Chondrocyte (in vitro differentiated cells): ENCODE measurements around the gene POLN. TPM values are rescaled to one million over a fixed set of nuclear protein-coding genes. Genes with fewer than 3 reads are reported as not detected.

Experiments used
- DNase-seq: peaks from one replicate; pipeline ENCODE4 v3.0.0; 2021; ENCODE audit warnings: mixed read lengths, low spot score
- H3K27ac Mint-ChIP-seq: one replicate; pipeline ENCODE4 v1.8.0; 2021; ENCODE audit warnings: mild to moderate bottlenecking, moderate library complexity, mixed read lengths; ENCODE audit not compliant: unreplicated experiment
- H3K27me3 Mint-ChIP-seq: 2 replicates; pipeline ENCODE4 v1.8.0; 2021; ENCODE audit warnings: low read depth, mixed read lengths
- H3K36me3 Mint-ChIP-seq: 2 replicates; pipeline ENCODE4 v1.8.0; 2021; ENCODE audit warnings: low read depth, mixed read lengths
- H3K4me1 Mint-ChIP-seq: 2 replicates; pipeline ENCODE4 v1.8.0; 2021; ENCODE audit warnings: low read depth, mild to moderate bottlenecking, mixed read lengths
- H3K4me3 Mint-ChIP-seq: one replicate; pipeline ENCODE4 v1.8.0; 2021; ENCODE audit warnings: mild to moderate bottlenecking, moderate library complexity, mixed read lengths; ENCODE audit not compliant: unreplicated experiment
- H3K9me3 Mint-ChIP-seq: 2 replicates; pipeline ENCODE4 v1.8.0; 2021; ENCODE audit warnings: low read depth, mixed read lengths
- total RNA-seq: library from RNA; stranded (reverse); gene quantifications from 3 replicates; pipeline ENCODE4 v1.2.1, GENCODE V29; 2021
- TF ChIP-seq, protein P1 (sequence below): fragments of 200-600 bp; sonication (generic); IDR thresholded peaks from 2 replicates; pipeline ENCODE4 v1.5.0; 2021; ENCODE audit warnings: antibody characterized with exemption, mild to moderate bottlenecking, moderate library complexity

Gene POLN
- total RNA-seq, 1 donor from 2014 or later: 5.5 TPM

GRCh38 chr4:2075171-2075986 is 166.5 kb downstream of the POLN start:
- Mint-ChIP-seq H3K9me3 (no peaks in the 10 kb centered on the region), H3K27ac (no peak overlapping the region), H3K4me1 (no peaks in the 10 kb centered on the region), H3K27me3 (no peaks in the 10 kb centered on the region), H3K36me3 (no peaks in the 10 kb centered on the region), H3K4me3 (no peak overlapping the region)
- no peak for DNase-seq
- TF ChIP-seq, protein P1, sequence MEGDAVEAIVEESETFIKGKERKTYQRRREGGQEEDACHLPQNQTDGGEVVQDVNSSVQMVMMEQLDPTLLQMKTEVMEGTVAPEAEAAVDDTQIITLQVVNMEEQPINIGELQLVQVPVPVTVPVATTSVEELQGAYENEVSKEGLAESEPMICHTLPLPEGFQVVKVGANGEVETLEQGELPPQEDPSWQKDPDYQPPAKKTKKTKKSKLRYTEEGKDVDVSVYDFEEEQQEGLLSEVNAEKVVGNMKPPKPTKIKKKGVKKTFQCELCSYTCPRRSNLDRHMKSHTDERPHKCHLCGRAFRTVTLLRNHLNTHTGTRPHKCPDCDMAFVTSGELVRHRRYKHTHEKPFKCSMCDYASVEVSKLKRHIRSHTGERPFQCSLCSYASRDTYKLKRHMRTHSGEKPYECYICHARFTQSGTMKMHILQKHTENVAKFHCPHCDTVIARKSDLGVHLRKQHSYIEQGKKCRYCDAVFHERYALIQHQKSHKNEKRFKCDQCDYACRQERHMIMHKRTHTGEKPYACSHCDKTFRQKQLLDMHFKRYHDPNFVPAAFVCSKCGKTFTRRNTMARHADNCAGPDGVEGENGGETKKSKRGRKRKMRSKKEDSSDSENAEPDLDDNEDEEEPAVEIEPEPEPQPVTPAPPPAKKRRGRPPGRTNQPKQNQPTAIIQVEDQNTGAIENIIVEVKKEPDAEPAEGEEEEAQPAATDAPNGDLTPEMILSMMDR: no peak

DNA sequence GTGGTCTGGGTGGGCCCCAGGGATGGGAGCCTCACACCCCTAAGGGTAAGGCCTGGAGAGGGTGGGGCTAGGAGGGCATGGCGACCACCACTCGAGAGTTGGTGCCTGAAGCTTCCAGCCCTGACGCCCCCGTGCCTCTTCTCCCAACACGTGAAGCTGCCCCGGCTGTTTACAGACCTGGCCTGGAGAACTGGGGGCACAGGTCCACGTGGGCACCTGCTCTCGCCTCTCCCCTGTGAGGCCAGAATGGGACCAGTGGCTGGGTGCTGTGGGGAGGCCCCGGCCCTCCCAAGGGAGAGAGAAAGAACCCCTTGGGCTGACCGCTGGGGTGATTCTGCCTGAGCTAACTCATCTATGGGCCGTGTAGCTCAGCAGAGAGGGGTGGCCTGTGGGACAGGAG is 167.3 kb downstream of the POLN start:
- Mint-ChIP-seq H3K4me1 (no peaks in the 10 kb centered on the region), H3K9me3 (no peaks in the 10 kb centered on the region), H3K36me3 (no peaks in the 10 kb centered on the region), H3K4me3 (no peak overlapping the region), H3K27me3 (no peaks in the 10 kb centered on the region), H3K27ac (no peak overlapping the region)
- TF ChIP-seq, protein P1: no peak
- DNase-seq: peak; percentile 84

DNA sequence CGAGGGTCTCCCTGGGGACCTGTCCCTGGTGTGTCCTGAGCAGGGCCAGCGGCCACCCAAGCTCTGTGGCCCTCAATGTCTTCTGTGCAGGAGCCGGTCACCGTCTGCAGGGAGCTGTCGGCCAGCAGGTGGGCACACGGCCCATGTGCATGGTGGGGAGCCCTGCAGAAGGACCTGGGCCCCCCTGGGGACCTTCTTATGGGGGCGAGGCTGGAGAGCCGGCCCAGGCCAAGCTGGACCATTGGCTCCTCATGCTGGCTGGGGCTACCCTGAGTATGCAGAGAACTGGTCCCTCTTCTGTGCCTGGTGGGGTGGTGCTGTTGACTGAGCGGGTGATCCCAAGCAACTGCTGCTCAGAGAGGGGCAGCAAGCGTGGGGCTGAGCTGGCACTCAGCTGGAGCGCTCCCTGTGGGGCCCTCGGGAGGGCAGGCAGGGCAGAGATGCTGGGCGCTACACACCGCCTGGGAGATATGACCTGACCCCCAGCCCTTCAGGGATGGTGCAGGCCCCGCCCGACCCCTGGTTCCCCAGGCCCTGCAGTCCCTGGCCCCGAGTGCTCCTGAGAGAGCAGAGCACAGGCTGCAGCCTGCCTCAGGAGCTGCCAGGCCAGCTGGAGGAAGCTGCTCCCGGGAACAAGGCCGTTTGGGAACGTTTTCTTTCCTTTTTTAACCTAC is 168.0 kb downstream of the POLN start:
- H3K9me3 Mint-ChIP-seq: no peaks in the 10 kb centered on the region
- no peak overlapping the region for H3K27ac Mint-ChIP-seq
- H3K27me3 Mint-ChIP-seq: no peaks in the 10 kb centered on the region
- no peaks in the 10 kb centered on the region for H3K36me3 Mint-ChIP-seq
- no peak overlapping the region for H3K4me3 Mint-ChIP-seq
- TF ChIP-seq, protein P1: no peak
- DNase-seq: no peak
- H3K4me1 Mint-ChIP-seq: no peaks in the 10 kb centered on the region

DNA sequence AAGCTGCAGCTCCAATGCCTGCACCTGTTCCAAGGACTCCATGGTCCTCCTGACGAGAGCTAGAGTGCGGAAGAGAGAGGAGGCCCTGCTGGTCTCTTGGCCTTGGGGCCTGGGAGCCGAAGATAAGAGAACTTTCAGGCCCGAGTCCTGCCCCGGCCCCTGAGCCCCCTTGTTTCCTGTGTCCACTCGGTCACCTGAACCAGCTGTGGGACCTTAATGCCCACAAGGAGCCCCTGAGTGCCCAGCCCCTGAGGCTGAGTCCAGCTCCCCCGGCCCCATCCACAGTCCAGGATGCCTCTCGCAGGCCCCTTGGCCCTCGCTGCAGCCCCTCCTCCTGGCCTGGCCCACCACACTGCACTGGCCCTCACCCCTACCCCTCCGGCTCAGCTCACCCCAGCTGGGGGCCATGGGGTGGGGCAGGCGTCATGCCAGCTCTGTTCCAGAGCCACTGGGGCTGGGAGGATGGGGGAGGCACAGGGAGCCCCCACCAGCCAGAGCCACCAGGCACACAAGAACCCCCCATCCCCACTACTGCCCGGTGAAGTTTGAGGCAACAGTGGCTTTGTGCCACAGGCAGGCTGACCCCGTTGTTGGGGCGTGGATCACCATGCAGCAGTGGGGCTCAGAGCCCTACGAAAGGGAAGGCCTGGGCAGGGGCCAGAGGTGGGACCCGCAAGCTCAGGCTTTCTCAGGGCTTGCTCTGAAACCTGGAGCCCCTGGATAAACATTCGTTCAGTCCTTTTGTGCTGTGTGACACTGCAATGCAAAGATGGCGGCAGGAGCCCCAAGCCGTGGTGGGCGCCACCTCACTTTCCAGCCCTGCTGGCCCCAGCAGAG is 168.7 kb downstream of the POLN start:
- H3K27ac Mint-ChIP-seq: no peak overlapping the region
- H3K4me3 Mint-ChIP-seq: no peak overlapping the region
- no peaks in the 10 kb centered on the region for H3K9me3 Mint-ChIP-seq
- H3K36me3 Mint-ChIP-seq: no peaks in the 10 kb centered on the region
- no peaks in the 10 kb centered on the region for H3K4me1 Mint-ChIP-seq
- H3K27me3 Mint-ChIP-seq: no peaks in the 10 kb centered on the region
- TF ChIP-seq, protein P1: no peak
- DNase-seq: peak; percentile 84
